NCI-H446 treated with DMSO at 0.1 percent for 48 hours (cell line): ENCODE data around the gene CDK12.
A peak's percentile ranks its signal among the peaks of the same experiment; 100 is the strongest.
"Not testable (repeated sequence)": the region's sequence is repeated elsewhere in the genome, so short reads cannot be mapped to it uniquely, and the experiment has no call there.

Experiments
- DNase-seq: peaks from one replicate; lab custom pipeline; 2025; lab: John Stamatoyannopoulos, UW

CDK12 gene

DNA sequence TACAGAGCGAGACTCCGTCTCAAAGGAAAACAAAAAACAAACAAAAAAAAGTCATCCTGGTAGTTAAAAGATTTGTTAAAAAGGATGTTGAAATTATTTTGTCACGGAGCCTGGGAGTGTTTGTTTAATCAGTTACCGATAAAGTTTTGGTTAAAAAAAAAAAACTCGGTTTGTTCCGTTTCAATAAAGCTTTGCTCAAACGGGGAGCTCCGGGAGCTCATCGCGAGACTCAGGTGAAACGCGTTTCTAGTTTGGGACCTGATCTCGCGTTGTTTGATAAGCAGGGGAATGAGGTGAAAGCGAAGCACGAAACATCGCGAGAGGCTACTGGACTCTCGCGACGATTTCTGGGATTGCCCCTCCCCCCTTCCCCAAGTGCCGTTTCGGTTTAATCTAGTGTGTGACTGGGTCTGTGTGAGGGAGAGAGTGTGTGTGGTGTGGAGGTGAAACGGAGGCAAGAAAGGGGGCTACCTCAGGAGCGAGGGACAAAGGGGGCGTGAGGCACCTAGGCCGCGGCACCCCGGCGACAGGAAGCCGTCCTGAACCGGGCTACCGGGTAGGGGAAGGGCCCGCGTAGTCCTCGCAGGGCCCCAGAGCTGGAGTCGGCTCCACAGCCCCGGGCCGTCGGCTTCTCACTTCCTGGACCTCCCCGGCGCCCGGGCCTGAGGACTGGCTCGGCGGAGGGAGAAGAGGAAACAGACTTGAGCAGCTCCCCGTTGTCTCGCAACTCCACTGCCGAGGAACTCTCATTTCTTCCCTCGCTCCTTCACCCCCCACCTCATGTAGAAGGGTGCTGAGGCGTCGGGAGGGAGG, at the start of gene CDK12:
CDK12 (plus strand) TSS at position 374 of the 813 bp plus-strand sequence. CDS start 586 bp downstream, outside the sequence.
- DNase-seq, result peak; percentile 97

DNA sequence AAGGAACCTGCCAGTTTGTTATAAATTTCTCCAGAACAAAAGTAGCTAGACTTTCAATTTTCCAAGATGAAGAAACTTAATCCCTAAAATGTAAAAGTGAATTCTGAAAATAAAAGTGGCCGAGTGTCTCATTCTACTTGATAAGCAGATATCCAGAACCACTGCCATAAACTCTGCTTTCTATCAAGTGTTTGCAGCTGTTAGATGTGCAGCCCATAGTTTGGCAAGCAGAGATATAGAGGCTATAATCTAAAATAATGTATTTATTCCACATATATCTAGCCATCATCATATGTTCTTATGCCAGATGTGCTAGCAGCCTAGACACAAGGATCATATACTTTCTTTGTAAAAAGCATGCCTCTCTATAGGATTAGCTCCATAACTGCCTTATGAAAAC, 45.1 kb upstream of the CDK12 start:
- no peak for DNase-seq

- no peak for DNase-seq
These were observed 31.7 kb upstream of the CDK12 start for GRCh38 chr17:39429600-39429999.

DNA sequence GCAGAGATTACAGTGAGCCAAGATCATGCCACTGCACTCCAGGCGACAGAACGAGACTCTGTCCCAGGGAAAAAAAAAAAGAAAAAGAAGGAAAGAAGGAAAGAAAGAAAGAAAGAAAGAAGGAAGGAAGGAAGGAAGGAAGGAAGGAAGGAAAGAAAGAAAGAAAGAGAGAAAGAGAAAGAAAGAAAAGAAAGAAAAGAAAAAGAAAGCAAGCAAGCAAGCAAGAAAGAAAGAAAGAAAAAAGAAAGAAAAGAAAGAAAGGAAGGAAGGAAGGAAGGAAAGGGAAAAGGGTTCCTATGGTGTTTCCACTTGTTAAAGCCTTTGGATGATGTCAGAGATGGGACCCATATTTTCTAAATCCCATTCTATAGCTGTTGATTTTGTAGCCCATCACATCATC, 21.4 kb upstream of the CDK12 start:
- not testable (repeated sequence) for DNase-seq

GRCh38 chr17:39443326-39443725, 18.0 kb upstream of the CDK12 start:
- no peak for DNase-seq

DNA sequence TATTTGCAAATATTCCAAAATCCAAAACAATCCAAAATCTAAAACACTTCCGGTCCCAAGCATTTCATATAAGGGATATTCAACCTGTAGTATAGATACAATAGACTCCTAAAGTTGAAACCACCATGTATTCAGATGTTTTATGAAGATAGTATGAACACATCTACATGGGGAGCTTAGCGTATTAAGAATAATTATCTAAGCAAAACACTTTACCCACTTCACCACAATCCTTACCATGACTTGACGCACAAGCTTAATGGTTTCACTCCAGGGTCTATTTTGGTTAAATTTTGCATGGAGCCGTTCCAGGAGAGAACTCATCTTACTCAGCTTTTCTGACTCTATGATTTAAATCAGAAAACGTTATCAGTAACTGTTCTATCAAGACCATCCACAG, 13.7 kb upstream of the CDK12 start:
- no peak for DNase-seq

DNA sequence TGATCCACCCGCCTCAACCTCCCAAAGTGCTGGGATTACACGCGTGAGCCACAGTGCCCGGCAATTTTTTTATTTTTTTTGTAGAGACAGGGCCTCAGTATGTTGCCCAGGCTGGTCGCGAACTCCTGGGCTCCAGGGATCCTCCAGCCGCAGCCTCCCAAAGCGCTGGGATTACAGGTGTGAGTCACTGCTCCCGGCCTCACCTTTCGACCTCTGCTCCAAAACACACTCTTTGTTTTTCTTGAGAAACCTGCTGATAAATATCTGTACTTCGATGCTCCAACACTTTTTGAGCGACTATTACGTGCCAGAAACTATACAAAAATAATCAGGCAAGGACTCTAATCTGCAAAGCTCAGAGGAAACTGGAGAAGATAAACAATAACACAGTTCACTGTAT, 11.2 kb upstream of the CDK12 start:
- DNase-seq, result no peak

GRCh38 chr17:39450847-39451581, 10.3 kb upstream of the CDK12 start, which contains the start of gene MED1:
TSS of gene MED1 (minus strand) at chr17:39451263. CDS start at chr17:39451062, 201 bp downstream.
- DNase-seq, result peak; percentile 96

DNA sequence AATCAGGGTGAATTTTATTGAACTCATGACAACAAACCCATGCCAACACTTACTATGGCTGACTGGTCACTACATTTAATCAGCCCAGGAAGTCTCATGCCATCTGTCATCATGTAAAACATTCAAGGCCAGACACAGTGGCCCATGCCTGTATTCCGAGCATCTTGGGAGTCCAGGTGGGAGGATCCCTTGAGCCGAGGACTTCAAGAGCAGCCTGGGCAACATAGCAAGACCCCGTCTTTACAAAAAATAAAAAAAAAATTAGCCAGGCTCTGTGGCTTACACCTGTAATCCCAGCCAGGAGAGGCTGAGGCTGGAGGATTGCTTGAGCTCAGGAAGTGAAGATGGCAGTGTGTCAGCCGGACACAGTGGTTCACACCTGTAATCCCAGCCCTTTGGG, 5.4 kb upstream of the CDK12 start:
- no peak for DNase-seq

DNA sequence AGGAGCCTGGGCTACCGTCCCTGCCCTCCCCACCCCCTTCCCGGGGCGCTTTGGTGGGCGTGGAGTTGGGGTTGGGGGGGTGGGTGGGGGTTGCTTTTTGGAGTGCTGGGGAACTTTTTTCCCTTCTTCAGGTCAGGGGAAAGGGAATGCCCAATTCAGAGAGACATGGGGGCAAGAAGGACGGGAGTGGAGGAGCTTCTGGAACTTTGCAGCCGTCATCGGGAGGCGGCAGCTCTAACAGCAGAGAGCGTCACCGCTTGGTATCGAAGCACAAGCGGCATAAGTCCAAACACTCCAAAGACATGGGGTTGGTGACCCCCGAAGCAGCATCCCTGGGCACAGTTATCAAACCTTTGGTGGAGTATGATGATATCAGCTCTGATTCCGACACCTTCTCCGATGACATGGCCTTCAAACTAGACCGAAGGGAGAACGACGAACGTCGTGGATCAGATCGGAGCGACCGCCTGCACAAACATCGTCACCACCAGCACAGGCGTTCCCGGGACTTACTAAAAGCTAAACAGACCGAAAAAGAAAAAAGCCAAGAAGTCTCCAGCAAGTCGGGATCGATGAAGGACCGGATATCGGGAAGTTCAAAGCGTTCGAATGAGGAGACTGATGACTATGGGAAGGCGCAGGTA, 762 bp downstream of the CDK12 start:
- no peak for DNase-seq

DNA sequence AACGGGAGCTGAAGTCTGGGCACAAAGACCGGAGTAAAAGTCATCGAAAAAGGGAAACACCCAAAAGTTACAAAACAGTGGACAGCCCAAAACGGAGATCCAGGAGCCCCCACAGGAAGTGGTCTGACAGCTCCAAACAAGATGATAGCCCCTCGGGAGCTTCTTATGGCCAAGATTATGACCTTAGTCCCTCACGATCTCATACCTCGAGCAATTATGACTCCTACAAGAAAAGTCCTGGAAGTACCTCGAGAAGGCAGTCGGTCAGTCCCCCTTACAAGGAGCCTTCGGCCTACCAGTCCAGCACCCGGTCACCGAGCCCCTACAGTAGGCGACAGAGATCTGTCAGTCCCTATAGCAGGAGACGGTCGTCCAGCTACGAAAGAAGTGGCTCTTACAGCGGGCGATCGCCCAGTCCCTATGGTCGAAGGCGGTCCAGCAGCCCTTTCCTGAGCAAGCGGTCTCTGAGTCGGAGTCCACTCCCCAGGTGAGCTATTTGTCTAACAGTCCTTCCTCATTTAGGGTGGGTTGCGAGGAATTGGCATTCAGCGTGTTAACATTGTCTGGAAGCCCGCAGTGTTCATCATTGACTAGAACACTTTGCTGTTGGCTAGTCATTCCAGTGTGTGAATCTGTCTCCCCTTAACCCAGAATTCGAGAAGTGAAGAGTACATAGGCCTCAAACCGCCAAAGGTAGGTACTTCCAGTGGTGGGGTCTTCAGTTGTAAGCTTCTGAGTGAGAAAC, 1.5 kb downstream of the CDK12 start:
- no peak for DNase-seq

- not testable (repeated sequence) for DNase-seq
These were observed 3.4 kb downstream of the CDK12 start for GRCh38 chr17:39464639-39465181.

DNA sequence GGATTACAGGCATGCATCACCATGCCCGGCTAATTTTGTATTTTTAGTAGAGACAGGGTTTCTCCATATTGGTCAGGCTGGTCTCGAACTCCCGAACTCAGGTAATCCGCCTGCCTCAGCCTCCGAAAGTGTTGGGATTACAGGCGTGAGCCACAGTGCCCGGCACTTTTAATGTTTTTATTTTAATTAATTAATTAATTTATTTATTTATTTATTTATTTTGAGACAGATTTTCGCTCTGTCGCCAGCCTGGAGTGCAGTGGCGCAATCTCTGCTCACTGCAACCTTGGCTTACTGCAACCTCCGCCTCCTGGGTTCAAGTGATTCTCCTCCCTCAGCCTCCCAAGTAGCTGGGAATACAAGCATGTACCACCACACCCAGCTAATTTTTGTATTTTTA, 7.3 kb downstream of the CDK12 start:
- not testable (repeated sequence) for DNase-seq

GRCh38 chr17:39473310-39473709, 12.0 kb downstream of the CDK12 start:
- DNase-seq, result no peak

- not testable (repeated sequence) for DNase-seq
These were observed 18.3 kb downstream of the CDK12 start for GRCh38 chr17:39479631-39480030.

GRCh38 chr17:39483506-39483905, 22.2 kb downstream of the CDK12 start:
- DNase-seq, result no peak

- no peak for DNase-seq
These were observed 22.9 kb downstream of the CDK12 start for GRCh38 chr17:39484178-39484577.

- DNase-seq, result no peak
These were observed 24.3 kb downstream of the CDK12 start for GRCh38 chr17:39485555-39485954.

DNA sequence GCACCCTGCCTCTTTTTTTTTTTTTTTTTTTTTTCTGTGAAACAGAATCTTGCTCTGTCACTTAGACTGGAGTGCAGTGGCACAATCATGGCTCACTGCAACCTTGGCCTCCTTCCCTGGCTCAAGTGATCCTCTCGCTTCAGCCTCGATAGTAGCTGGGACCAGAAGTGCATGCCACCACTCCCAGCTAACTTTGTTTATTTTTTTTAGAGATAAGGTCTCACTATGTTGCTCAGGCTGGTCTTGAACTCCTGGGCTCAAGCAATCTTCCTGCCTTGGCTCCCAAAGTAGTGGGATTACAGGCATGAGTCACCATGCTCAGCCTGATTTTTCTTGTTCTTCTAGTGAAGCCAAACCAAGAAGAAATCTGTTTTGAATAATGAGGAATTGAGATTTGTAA, 25.0 kb downstream of the CDK12 start:
- DNase-seq, result no peak

DNA sequence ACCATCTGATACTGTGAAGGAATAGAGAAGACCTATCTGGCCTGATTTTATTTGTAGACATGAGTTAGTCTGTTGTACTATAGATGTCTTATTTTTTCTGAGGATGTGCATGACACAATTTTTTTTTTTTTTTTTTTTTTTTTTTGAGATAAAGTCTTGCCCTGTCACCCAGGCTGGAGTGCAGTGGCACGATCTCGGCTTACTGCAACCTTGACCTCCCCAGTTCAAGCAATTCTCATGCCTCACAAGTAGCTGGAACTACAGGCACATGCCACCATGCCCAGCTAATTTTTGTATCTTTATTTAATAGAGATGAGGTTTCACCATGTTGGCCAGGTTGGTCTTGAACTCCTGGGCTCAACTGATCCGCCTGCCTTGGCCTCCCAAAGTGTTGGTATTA, 26.2 kb downstream of the CDK12 start:
- not testable (repeated sequence) for DNase-seq

- DNase-seq, result no peak
These were observed 26.7 kb downstream of the CDK12 start for GRCh38 chr17:39487946-39488345.

DNA sequence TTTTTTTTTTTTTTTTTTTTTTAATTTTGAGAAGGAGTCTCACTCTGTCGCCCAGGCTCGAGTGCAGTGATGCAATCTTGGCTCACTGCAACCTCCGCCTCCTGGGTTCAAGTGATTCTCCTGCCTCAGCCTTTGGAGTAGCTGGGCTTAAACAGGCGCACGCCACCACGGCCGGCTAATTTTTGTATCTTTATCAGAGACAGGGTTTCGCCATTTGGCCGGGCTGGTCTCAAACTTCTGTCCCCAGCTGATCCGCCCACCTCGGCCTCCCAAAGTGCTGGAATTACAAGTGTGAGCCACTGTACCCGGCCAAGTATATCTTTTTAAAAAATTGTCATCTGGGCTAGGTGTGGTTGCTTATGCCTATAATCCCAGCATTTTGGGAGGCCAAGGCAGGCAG, 35.6 kb downstream of the CDK12 start:
- not testable (repeated sequence) for DNase-seq
